ENCODE measurements around the gene TEX264. TPM values are rescaled to one million over a fixed set of nuclear protein-coding genes. Genes with fewer than 3 reads are reported as not detected.

The TEX264 gene
- total RNA-seq, 1 experiment from 2014 or later, result 11.8 TPM

GRCh38 chr3:51735039-51735438, 64.0 kb downstream of the TEX264 start:
- ATAC-seq (no peak), DNase-seq (ENCODE audit: low spot score) (no peak)
- Mint-ChIP-seq H3K36me3 (no peaks in the 10 kb centered on the region), H3K27me3 (ENCODE audit: low read depth) (peaks cover 9% of the 10 kb centered on the region), H3K9me3 (peaks cover 6% of the 10 kb centered on the region), H3K4me1 (peaks cover 25% of the 10 kb centered on the region), H3K4me3 (no peak overlapping the region), H3K27ac (no peak overlapping the region; the same call in 1 of the 2 replicates)
- ChIA-PET POLR2A (interaction anchor here (0.7 kb wide), 1 partner anchor 294 kb away, joined by 5 read pairs; no protein-coding TSS in a partner anchor), CTCF (interaction anchor here (0.8 to 2.8 kb wide), 3 partner anchors 16 to 421 kb away, joined by 3 to 15 read pairs (median 6); no protein-coding TSS in a partner anchor)
- TF ChIP-seq CDX4 (CRISPR knock-in tag; IDR thresholded peaks at IDR 0.05; ENCODE audit: borderline replicate concordance), result no peak
- TF ChIP-seq ZNF512 (CRISPR knock-in tag; IDR thresholded peaks at IDR 0.05; ENCODE audit: borderline replicate concordance), result no peak
- no peak for TF ChIP-seq ZNF423 (CRISPR knock-in tag; IDR thresholded peaks at IDR 0.05)

GRCh38 chr3:51735950-51736349, 64.9 kb downstream of the TEX264 start:
- CTCF ChIA-PET, result interaction anchor here (0.8 to 2.8 kb wide), 2 partner anchors 17 to 420 kb away, joined by 6 to 15 read pairs; no protein-coding TSS in a partner anchor
- peaks cover 6% of the 10 kb centered on the region for H3K9me3 Mint-ChIP-seq
- no peak overlapping the region for H3K27ac Mint-ChIP-seq
- no peak for DNase-seq (ENCODE audit: low spot score)
- no peak for ATAC-seq
- peaks cover 9% of the 10 kb centered on the region for H3K27me3 Mint-ChIP-seq (ENCODE audit: low read depth)
- H3K36me3 Mint-ChIP-seq, result no peaks in the 10 kb centered on the region
- POLR2A ChIA-PET, result no interaction called here
- H3K4me3 Mint-ChIP-seq, result no peak overlapping the region
- TF ChIP-seq MAX (CRISPR knock-in tag; IDR thresholded peaks at IDR 0.05) (no peak), PRDM15 (CRISPR knock-in tag; IDR thresholded peaks at IDR 0.05) (no peak), ZNF317 (CRISPR knock-in tag; IDR thresholded peaks at IDR 0.05; ENCODE audit: borderline replicate concordance, low read depth) (no peak), ZMAT4 (CRISPR knock-in tag; IDR thresholded peaks at IDR 0.05) (no peak), PRRX2 (CRISPR knock-in tag; IDR thresholded peaks at IDR 0.05) (no peak), SMAD3 (CRISPR knock-in tag; IDR thresholded peaks at IDR 0.05; ENCODE audit: borderline replicate concordance) (no peak), ZBTB43 (CRISPR knock-in tag; IDR thresholded peaks at IDR 0.05) (no peak), GABPB1 (CRISPR knock-in tag; IDR thresholded peaks at IDR 0.05) (no peak), SP1 (CRISPR knock-in tag; conservative IDR thresholded peaks at IDR 0.05) (no peak), FOXP4 (CRISPR knock-in tag; IDR thresholded peaks at IDR 0.05) (no peak), AFF4 (CRISPR knock-in tag; IDR thresholded peaks at IDR 0.05; ENCODE audit: borderline replicate concordance) (no peak), ESRRA (CRISPR knock-in tag; IDR thresholded peaks at IDR 0.05; ENCODE audit: borderline replicate concordance) (no peak), FOXP1 (CRISPR knock-in tag; IDR thresholded peaks at IDR 0.05; ENCODE audit: borderline replicate concordance) (no peak)
- peaks cover 25% of the 10 kb centered on the region for H3K4me1 Mint-ChIP-seq

All from WTC11 (cell line).